HG02588 (cell line): ENCODE results near the gene RASSF7.

Source experiments
- ATAC-seq: cut with Tn5 transposase; IDR thresholded peaks from one replicate; pipeline ENCODE4 v1.9.1; 2021; ENCODE audit warnings: mild to moderate bottlenecking, moderate library complexity; ENCODE audit not compliant: unreplicated experiment

RASSF7 gene

DNA sequence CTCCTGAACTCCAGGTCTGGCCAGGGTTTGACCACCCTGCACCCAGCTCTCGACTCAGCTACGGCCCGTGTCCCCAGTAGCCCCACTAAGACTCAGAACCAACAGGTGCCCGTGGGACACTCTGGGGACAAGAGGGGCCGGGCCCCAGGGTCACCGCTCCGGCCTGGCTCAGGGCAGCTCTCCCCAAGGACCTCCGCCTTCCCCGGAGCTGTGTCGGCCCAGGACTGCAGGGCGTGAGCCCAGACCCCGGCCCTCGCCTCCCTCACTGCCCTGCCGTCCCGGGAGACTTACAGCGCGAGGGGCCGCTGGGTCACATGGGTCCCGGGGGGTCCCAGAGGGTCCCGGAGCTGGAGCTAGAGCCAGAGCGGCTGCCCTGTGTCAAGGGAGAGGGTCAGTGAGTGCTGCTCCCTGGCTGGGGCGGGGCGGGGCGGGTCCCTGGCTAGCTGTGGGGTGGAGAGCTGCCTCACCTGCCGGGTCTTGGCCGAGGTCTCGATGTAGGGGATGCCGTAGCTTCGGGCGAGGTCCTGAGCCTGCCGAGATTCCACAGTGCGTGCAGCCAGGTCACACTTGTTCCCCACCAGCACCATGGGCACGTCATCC, 27.7 kb upstream of the RASSF7 start:
- ATAC-seq: no peak

DNA sequence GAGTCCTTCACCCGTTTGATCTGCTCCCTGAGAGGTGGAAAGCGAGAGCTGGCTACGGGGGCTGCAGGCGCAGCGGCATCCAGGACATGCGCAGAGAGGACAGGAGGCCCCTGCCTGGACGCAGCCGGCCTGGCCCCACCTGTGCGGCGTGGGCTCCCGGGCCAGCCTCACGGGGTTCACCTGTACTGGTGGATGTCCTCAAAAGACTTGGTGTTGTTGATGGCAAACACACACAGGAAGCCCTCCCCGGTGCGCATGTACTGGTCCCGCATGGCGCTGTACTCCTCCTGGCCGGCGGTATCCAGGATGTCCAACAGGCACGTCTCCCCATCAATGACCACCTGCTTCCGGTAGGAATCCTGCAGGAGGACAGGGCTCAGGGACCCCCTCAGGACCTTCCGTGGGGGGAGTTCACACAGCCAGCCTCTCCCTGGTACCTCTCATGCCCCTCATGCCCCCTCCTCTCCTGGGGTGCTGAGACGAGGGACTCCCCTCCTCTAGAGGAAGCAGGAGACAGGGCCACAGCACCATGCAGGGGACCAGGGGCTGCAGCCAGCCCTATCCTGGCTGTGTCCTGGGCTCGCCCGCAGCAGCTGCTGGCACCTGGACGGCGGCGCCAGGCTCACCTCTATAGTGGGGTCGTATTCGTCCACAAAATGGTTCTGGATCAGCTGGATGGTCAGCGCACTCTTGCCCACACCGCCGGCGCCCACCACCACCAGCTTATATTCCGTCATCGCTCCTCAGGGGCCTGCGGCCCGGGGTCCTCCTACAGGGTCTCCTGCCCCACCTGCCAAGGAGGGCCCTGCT, 27.0 kb upstream of the RASSF7 start:
- no peak for ATAC-seq

DNA sequence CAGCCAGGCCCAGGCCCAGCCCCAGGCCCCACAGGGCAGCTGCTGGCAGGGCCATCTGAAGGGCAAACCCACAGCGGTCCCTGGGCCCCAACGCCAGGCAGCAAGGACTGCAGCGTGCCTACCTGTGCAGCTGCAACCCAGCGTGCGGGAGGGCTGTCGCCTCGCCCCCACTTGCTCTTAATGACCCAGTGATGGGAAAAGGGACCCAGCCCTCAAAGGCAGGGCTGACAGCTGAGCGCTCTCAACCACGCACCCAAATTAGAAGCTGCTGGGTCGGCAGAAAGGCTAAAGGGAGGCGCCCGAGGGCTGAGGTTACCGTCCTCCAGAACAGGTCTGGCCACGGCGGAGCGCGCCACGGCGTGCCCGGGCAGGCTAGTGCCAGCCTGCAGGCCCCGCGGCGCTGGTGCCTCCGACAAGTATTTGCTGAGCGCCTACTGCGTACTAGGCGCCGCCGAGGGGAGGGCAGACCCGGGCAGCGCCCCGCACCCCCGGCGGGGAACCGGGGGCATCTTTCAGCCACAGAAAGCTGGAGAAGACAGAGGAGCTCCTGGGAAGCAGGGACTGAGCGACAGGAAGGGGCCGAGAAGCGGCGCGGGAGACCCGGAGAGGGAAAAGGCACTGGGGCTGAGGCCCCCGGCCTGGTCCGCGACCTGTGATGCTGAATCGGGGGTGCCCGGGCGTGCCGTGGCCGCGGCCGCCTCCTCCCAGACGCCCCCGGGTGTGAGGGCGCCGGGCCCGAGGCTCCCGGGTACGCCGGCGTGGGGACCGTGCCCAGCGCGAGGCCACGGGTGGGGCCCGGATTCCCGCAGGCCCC, 26.2 kb upstream of the RASSF7 start:
- peak; percentile 1 for ATAC-seq

GRCh38 chr11:535210-535518, 25.6 kb upstream of the RASSF7 start:
- ATAC-seq: no peak

DNA sequence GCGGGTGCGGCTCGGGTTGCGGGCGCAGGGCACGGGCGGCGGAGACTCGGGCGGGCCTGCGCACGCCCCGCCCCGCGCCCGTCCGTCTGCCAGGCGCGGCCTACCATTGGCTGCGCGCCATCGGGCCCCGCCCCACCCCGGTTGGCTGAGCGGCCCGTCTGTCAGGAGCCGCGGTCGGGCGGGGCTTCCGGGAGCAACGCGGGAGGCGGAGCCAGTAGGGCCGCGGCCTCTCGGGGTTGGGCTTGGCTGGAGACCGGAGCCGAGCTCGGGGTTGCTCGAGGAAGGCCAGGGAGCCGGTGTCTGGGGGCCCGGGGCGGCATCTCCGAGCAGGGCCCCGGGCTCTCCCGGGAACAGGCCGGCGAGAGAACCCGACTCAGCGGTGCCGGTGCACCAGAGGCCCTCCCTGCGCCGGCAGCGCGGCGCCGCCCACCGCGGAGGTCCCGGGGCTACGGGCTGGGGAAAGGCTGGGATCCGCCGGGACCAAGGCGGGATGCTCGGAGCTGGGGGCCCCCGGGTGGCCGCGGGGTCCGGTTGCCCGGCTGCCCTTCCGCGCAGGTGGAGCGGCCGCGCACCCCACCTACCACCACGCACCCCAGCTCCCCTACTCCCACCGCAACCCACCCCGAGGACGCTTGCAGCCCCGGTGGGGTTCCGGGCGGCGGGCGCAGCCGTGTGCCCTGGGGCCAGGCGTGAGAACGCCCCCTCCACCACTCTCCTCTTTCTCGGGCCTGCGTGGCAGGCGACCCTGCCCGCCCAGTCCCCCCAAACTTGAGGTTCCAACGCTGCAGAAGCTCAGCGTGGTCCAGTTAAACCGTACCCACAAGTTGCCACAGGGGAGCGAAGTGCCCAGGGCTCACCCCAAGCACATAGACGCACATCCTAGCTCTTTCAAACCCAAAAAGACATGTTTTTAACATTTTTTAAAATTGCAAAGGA, 25.0 kb upstream of the RASSF7 start, which contains the start of gene HRAS:
Gene HRAS (minus strand): TSS at position 58 of the 936 bp plus-strand sequence.
- ATAC-seq: peak; percentile 67

GRCh38 chr11:536841-537621, 23.7 kb upstream of the RASSF7 start, which contains the start of gene LRRC56:
TSS of gene LRRC56 (plus strand) at chr11:537527. CDS start at chr11:540685, 3,158 bp downstream.
- peak; percentile 37 for ATAC-seq

DNA sequence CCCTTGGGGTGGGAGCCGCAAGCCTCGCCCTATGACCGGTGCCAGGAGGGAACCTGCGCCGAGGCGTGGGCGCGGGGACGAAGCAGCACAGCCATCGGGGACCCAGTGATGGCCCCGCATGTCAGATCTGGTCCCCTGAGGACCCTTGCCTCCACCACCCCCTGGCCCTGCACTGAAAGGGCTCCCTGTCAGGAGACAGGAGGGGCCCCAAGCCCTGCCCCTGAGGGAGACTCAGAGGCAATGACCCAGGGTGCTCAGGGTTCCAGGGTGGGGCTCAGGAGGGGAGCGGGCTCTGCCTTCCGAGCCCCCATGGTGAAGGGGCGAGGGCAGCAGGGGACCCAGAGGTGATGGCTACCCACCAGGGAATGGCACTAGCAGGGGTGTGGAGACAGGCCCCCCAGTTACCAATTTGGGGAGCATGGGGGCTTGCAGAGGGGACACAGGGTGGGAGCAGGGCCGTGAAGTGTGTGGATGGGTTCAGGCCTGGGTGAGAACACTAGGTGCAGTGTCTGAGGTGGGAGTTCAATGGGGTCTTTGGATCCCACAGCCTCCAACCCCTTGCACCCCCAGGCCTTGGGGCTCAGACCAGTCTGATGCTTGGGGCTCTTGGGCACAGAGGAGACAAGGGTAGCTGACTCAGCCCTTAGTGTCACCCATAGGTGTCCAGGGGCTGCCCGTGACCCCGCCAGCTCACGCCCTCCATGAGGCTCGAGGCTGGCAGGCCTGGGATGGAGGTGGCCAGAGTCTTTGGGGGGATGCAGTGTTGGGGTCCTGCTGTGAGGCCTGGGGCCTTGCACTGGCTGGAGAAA, 22.9 kb upstream of the RASSF7 start:
- ATAC-seq: no peak

DNA sequence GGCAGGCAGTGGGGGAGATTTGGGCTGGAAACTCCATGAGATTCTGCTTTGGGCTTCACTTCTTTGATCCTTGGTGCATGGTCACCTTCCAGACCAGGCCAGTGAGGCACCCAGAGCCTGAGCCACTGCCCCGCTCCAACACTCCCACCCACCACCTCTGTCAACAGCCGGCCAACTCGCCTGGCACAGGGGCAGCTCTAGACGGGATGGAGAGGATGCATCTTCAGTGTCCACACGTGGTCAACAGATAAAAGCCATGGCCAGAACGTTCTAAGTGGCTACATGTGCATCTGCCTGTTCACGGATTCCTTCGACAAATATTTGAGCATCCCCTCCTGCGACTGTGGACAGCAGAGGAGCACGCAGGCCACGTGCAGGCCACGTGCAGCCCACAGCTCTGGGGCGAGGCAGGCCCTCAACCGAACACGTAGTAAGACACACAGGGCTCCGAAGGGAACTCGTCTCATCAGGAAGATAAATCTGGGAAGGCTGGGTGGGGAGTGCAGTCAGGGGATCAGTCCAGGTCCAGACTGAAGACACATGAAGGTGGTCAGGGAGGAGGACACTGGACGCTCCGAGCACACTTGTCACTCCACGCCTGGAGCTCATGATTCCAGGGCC, 22.2 kb upstream of the RASSF7 start:
- no peak for ATAC-seq

DNA sequence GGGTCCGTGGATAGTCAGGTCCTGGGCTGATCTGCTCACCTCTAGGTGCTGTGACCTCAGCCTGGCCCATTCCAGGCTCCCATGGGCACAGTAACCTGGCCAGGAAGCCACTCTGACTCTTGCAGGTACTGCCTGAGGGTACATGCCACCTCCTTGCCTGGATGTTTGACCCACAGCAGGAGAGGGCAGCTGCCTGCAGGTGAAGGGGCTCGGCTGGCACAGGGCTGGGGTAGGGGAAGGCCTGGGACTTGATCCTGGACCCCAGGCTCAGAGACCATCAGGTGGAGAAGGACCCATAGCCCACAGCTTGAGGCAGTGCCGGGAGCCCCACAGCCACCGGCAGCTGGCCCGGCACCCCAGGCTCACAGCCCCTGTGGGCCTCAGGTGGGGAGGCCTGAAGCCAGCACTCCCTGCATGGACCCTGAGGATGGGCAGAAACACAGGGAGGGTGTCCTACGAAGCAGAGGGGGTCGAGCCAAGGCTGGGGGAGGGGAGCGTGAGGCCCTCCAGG, 20.7 kb upstream of the RASSF7 start:
- no peak for ATAC-seq

DNA sequence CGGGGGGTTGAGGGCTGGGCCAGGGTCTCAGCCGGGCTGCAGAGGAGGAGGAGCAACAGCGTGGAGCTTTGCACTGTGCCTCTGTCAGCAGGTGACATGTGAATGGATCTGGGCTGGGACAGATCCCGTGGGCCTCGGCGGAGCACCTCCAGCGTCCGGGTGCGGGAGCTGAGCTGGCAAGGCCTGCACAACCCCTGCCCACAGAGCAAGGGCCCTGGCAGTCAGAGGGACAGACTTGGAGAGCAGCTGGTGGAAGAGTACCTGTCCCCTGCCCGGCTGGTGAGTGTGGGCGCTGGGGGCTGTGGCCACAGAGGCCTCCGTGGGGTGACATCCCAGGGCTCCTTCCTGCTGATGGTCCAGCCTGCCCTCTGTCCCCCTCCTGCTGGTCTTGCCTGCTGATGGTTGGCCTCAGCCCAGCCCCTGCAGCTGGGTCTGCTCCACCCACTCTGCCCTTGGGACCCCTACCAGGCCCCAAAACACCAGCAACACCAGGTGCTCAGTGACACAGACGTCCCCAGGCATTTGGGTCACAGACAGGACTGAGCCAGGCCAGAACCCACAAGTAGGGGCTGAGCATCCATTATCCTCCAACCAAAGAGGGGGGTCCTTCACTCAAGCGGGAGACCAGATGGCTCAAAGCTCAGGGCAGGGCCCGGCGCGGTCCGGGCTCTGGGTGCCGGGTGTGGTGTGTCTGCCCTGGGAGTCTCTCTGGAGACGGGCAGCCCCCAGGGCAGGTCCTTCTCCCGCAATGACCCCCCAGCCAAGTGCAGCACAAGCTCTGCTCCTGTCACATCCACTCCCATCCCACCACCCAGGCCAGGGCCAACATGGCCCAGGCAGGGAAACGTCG, 20.0 kb upstream of the RASSF7 start:
- ATAC-seq: no peak

- no peak for ATAC-seq
Measured at GRCh38 chr11:541433-541885, 19.3 kb upstream of the RASSF7 start.

GRCh38 chr11:544817-545166, 16.0 kb upstream of the RASSF7 start:
- ATAC-seq: no peak

GRCh38 chr11:545171-545570, 15.6 kb upstream of the RASSF7 start:
- ATAC-seq: no peak

DNA sequence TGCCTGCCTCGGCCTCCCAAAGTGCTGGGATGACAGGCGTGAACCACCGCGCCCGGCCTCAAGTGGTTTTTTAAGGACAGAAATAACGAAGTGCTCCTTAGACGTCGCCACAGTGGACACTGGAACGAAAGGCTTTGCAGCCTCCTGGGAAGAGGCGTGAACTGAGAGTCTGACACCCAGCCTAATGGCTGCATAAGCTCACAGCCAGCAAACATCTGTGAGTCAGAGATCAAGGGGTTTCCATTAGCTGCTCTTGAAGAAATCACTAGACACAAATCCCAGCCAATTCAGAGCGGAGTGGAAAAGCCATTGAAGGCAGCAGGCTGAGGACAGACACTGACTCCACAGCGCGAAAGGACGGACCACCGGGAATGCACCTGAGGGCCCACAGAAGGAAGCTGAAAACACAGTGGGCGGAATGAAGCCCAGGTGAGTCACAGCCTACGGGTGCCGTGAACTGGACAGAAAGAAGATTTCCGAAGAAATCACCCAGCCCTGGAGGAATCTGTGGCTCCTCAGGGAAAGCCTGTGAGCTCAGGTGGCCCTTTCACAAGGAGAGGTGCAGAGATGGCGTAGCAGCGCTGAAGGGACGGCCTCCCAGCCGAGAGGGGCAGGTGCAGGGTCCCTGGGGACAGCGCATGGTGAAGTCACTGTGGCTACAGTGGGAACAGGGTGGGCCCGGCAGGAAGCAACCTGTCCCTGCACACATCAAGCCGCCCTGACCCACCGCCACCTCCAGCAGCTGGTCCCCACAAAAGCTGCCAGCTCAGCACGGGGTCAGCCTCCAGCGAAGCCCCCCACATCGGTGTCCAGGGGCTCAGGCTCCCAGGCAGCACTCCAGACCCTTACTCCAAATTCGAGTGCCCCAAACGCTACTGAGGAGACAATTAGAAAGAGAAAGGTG, 11.8 kb upstream of the RASSF7 start:
- no peak for ATAC-seq

GRCh38 chr11:550021-550745, 10.6 kb upstream of the RASSF7 start:
- no peak for ATAC-seq

DNA sequence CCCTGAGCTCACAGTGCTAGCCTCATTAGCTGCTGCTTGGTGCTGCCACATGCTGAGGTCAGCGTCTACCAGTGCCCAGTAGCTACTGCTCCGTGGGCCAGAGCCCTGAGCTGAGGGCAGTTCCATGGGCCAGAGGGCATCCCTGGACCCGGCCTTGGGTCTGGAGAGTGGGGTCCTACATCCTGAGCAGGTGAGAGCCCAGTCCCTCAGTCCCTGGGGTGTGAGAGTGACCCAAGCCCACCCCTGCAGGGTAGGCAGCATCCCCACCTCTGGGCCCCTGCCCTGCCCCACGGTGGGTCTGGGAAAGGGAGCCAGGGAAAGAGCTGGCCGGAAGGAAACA, 10.1 kb upstream of the RASSF7 start:
- no peak for ATAC-seq
